BJ (cell line): ENCODE data around the gene PEPD. TPM values are rescaled to one million over a fixed set of nuclear protein-coding genes. Genes with fewer than 3 reads are reported as not detected.

Experiments
- CTCF ChIA-PET: fragments of 350-600 bp; formaldehyde crosslinking; extraction: SDS; loops from one replicate; lab custom pipeline; 2021; ENCODE audit warnings: antibody characterized with exemption, inconsistent platforms; lab: Yijun Ruan, JAX
- POLR2A ChIA-PET: fragments of 300-600 bp; sonication (Branson Sonifier 250); formaldehyde crosslinking; extraction: SDS; loops from one replicate; lab custom pipeline; 2021; ENCODE audit warnings: antibody characterized with exemption; lab: Charles Lee
- DNase-seq: peaks from one replicate; pipeline ENCODE4 v3.0.0-alpha.2; 2011; ENCODE audit warnings: low read depth
- H3K27me3 ChIP-seq: 2 replicates; pipeline ENCODE4 v1.6.0; 2011; ENCODE audit warnings: low read length; ENCODE audit not compliant: control insufficient read depth, insufficient read depth
- H3K36me3 ChIP-seq: 2 replicates; pipeline ENCODE4 v1.5.1; 2011; ENCODE audit warnings: low read length; ENCODE audit not compliant: control insufficient read depth, insufficient read depth
- H3K4me3 ChIP-seq: 2 replicates; pipeline ENCODE4 v1.5.1; 2011; ENCODE audit warnings: low read depth, mild to moderate bottlenecking, control low read depth, low read length
- polyA plus RNA-seq: library from polyadenylated mRNA; depleted of rRNA; stranded (reverse); fragments of >200 nt; gene quantifications from 2 replicates; pipeline ENCODE4 v1.2.3, GENCODE V29; 2011
- TF ChIP-seq, protein P1 (sequence below): IDR thresholded peaks from 2 replicates; pipeline ENCODE4 v1.5.1; 2011; ENCODE audit warnings: low read depth, mild to moderate bottlenecking, control low read depth, inconsistent platforms, low read length, moderate library complexity; ENCODE audit not compliant: insufficient read depth

Gene PEPD
- polyA plus RNA-seq, 1 experiment, result 97.6 TPM

DNA sequence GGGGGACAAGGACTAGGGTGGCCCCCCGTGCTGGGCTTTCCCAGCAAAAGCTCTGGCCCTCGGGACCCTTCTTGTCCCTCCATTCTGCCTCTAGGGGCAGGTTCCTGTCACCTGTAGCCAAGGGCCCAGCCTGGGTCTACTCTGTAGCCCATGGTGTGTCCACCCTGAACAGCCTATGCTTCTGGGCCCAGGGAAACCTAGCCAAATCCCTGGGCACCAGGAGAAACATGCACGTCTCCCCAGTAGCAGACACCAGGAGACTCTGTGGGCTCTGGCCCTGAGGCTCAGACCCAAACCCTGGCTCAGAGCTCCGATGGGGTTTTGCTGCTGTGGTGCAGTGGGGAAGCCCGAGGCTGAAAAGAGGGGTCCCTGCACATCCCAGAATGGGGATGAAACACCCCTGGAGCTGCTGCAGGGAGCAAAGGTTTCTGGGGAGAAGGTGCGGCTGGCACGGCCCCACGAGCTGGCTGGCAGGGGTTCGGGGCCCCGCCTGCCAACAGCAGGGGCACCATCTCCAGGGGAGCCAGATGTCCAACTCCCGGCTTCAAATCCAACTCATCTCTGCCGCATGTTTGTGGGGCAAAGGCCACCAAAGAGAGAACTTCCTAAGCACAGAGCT, 129.9 kb downstream of the PEPD start:
- TF ChIP-seq, protein P1, sequence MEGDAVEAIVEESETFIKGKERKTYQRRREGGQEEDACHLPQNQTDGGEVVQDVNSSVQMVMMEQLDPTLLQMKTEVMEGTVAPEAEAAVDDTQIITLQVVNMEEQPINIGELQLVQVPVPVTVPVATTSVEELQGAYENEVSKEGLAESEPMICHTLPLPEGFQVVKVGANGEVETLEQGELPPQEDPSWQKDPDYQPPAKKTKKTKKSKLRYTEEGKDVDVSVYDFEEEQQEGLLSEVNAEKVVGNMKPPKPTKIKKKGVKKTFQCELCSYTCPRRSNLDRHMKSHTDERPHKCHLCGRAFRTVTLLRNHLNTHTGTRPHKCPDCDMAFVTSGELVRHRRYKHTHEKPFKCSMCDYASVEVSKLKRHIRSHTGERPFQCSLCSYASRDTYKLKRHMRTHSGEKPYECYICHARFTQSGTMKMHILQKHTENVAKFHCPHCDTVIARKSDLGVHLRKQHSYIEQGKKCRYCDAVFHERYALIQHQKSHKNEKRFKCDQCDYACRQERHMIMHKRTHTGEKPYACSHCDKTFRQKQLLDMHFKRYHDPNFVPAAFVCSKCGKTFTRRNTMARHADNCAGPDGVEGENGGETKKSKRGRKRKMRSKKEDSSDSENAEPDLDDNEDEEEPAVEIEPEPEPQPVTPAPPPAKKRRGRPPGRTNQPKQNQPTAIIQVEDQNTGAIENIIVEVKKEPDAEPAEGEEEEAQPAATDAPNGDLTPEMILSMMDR, result no peak
- ChIA-PET CTCF (interaction anchor here (0.6 to 1.6 kb wide), 5 partner anchors 15 to 815 kb away, joined by 3 to 4 read pairs (median 3); no protein-coding TSS in a partner anchor), POLR2A (no interaction called here)
- H3K4me3 ChIP-seq, result no peak overlapping the region
- no peaks in the 10 kb centered on the region for H3K27me3 ChIP-seq
- DNase-seq, result no peak
- peaks cover 13% of the 10 kb centered on the region for H3K36me3 ChIP-seq

DNA sequence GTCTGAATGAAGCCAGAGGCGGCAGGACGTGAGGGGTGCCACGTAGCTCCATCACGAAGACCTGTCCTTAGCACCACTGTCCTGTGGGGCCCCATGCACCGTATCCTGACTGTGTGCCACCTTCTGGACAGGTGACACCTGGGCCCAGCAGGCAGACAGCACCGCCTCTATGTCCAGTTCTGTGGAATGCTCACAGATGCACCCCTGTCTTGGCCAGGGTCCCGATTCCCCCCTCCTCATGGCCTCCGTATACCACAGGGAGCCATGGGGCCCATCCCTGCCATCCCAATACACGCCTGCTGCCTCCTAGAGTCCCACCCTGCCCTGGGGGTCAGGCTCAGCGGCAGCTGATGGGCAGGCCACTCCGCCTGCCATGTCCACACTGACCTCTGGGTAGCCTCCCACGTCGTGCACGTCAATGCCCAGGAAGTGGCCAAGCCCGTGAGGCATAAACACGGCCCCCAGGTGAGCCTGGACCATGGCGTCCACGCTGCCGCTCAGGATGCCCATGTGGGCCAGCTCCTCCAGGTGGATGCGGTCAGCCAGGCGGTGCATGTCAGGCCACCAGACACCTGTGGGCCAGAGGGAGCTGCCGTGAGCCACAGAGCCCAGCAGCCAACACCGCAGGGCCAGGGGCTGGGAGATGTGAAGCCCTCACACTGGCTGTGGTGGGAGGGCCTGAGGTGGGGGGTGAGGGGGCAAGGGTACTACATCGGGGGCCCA, 130.5 kb downstream of the PEPD start:
- TF ChIP-seq, protein P1, result no peak
- Histone ChIP-seq H3K4me3 (no peak overlapping the region), H3K36me3 (peaks cover 17% of the 10 kb centered on the region), H3K27me3 (no peaks in the 10 kb centered on the region)
- ChIA-PET CTCF (interaction anchor here (1.0 to 1.6 kb wide), 3 partner anchors 15 to 266 kb away, joined by 3 to 4 read pairs (median 3); no protein-coding TSS in a partner anchor), POLR2A (no interaction called here)
- no peak for DNase-seq

DNA sequence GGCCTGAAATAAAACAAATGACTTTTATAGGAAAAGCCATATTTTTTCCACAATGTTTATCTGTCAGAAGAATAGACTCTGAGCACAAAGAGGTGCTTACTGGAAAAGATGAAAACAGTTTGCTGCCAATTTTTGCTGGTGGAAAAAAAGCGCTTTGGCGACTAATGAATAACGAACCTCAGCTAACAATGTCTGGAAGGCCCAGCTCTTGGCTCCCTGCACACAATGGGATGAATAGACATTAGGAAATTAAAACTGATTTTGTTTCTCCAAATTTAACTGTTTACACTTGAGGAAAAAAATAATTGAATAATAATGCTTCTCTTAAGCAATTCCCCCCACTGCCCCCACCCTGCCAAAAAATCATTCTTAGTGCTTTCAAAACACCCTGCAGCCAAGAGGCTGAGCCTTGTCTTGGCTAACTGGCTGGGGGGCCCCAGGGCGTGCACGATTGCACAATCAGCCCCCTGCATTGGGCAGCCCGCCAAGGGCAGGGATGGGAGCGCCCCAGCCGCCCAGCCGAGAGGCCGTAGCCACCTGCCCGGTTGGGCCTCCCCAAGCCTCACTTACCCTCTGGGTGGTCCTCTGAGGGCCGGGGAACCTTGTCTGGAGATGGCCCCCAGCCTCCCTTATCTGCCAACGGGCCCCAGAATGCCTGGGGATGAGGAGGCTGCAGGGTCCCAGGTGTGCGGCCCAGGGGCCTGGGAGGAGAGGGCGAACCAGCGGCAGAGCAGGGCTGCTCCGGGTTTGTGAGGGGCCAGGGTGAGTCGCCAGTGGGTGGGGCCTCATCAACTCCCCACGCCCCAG, 131.3 kb downstream of the PEPD start:
- no peaks in the 10 kb centered on the region for H3K27me3 ChIP-seq
- no peak overlapping the region for H3K4me3 ChIP-seq
- CTCF ChIA-PET, result no interaction called here
- TF ChIP-seq, protein P1, result no peak
- H3K36me3 ChIP-seq, result peaks cover 19% of the 10 kb centered on the region
- no peak for DNase-seq
- POLR2A ChIA-PET, result no interaction called here

DNA sequence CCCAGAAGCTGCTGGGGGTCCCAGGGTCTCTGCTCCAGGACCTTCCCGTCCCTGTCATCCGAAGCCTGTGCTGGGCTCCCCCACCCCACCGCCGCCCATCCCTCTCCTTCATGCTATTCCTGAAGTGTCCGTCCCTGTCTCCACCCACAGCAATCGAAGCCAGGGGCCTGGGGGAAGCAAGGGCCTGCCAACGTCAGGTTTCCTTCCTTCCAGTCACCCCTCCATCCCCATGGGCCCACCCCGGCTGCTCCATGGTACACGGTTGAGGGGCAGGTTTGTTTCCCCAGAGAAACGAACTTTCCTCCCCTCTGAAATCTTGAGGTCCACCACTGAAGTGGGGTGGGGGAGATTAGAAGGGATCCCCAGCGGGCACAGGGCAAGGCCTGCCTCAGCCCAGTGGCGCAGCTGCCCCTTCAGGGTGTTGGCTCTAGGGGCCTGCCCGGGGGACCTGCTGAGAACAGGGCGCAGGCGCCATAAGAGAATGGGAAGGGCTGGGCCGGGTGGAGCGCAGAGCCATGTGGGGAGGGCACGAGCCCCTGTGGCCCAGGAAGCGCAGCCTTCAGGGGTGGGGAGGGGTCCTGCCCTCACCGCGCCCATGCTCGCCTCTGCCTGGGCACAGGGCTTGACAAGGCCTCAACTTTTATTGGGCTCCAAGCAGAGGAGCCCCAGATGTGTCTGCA, 132.0 kb downstream of the PEPD start:
- TF ChIP-seq, protein P1, result no peak
- ChIA-PET CTCF (interaction anchor here (1.7 kb wide), 1 partner anchor 15 kb away, joined by 5 read pairs; no protein-coding TSS in a partner anchor), POLR2A (no interaction called here)
- Histone ChIP-seq H3K4me3 (no peak overlapping the region), H3K27me3 (no peaks in the 10 kb centered on the region), H3K36me3 (peaks cover 19% of the 10 kb centered on the region)
- no peak for DNase-seq
